Measurements from ENCODE around the gene ERLEC1. TPM values are rescaled to one million over a fixed set of nuclear protein-coding genes. Genes with fewer than 3 reads are reported as not detected.
A peak's percentile ranks its signal among the peaks of the same experiment; 100 is the strongest.

The ERLEC1 gene
- total RNA-seq, 1 donor from 2014 or later: 37.9 TPM

DNA sequence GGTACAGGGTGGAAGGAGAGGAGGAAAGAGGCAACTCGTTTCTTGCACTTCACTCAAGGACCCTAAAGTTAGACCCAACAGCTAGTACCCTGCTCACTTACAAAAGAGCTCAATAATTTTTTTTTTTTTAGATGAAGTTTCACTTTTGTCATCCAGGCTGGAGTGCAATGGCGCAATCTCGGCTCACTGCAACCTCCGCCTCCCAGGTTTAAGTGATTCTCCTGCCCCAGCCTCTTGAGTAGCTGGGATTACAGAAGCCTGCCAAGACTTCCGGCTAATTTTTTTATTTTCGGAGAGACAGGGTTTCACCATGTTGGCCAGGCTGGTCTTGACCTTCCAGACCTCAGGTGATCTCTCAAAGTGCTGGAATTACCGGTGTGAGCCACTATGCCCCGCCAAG lies 4.2 kb upstream of the ERLEC1 start:
- no peaks in the 10 kb centered on the region for H3K9me3 Mint-ChIP-seq (ENCODE audit: low read depth)
- no peak overlapping the region for H3K4me3 Mint-ChIP-seq (ENCODE audit: low read depth)

DNA sequence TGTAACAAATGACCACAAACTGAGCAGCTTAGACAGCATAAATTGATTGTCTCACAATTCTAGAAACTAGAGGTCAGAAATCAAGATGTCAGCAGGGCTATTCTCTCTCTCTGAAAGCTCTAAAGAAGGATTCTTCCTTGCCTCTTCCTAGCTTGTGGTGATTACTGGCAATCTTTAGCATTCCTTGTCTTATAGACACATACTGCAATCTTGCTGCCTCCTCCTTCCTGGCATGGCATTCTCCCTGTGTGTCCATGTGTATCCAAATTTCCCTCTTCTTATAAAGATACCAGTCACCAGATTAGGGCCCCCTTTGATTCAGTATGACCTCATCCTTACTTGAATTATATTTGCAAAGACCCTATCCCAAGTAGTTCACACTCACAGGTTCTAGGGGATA lies 2.4 kb upstream of the ERLEC1 start:
- TF ChIP-seq, protein P1, sequence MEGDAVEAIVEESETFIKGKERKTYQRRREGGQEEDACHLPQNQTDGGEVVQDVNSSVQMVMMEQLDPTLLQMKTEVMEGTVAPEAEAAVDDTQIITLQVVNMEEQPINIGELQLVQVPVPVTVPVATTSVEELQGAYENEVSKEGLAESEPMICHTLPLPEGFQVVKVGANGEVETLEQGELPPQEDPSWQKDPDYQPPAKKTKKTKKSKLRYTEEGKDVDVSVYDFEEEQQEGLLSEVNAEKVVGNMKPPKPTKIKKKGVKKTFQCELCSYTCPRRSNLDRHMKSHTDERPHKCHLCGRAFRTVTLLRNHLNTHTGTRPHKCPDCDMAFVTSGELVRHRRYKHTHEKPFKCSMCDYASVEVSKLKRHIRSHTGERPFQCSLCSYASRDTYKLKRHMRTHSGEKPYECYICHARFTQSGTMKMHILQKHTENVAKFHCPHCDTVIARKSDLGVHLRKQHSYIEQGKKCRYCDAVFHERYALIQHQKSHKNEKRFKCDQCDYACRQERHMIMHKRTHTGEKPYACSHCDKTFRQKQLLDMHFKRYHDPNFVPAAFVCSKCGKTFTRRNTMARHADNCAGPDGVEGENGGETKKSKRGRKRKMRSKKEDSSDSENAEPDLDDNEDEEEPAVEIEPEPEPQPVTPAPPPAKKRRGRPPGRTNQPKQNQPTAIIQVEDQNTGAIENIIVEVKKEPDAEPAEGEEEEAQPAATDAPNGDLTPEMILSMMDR (IDR thresholded peaks at IDR 0.05; ENCODE audit: unreplicated experiment): no peak
- Mint-ChIP-seq H3K4me3 (ENCODE audit: low read depth) (peak overlapping the region; percentile 91), H3K4me1 (ENCODE audit: low read depth) (peaks cover 25% of the 10 kb centered on the region), H3K9me3 (ENCODE audit: low read depth) (no peaks in the 10 kb centered on the region), H3K27ac (peak overlapping the region; percentile 99), H3K27me3 (no peaks in the 10 kb centered on the region), H3K36me3 (ENCODE audit: insufficient read depth) (peaks cover 3% of the 10 kb centered on the region)
- DNase-seq (ENCODE audit: low spot score, unreplicated experiment): no peak

More for the DNA sequence above, 4.2 kb upstream of the ERLEC1 start:
- Mint-ChIP-seq H3K36me3 (ENCODE audit: insufficient read depth) (peaks cover 9% of the 10 kb centered on the region), H3K4me1 (ENCODE audit: low read depth) (peaks cover 17% of the 10 kb centered on the region), H3K27me3 (no peaks in the 10 kb centered on the region), H3K27ac (no peak overlapping the region)
- TF ChIP-seq, protein P1 (IDR thresholded peaks at IDR 0.05; ENCODE audit: unreplicated experiment): no peak
- DNase-seq (ENCODE audit: low spot score, unreplicated experiment): no peak

DNA sequence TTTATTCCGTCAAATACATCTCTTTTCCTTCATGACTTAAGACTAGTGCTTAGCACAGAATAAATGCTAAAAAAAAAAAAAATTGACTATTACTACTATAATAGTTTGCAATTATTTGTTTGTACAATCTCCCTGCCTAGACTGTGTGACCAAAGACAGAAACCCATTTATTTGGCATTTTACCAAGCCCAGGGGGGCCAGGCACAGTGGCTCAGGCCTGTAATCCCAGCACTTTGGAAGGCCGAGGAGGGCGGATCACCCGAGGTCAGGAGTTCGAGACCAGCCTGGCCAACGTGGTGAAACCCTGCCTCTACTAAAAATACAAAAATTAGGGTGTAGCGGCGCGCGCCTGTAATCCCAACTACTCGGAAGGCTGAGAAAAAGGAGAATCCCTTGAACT lies 1.5 kb upstream of the ERLEC1 start:
- peak overlapping the region; percentile 99 for H3K27ac Mint-ChIP-seq
- H3K9me3 Mint-ChIP-seq (ENCODE audit: low read depth): no peaks in the 10 kb centered on the region
- peaks cover 25% of the 10 kb centered on the region for H3K4me1 Mint-ChIP-seq (ENCODE audit: low read depth)
- TF ChIP-seq, protein P1 (IDR thresholded peaks at IDR 0.05; ENCODE audit: unreplicated experiment): no peak
- no peak for DNase-seq (ENCODE audit: low spot score, unreplicated experiment)
- no peaks in the 10 kb centered on the region for H3K36me3 Mint-ChIP-seq (ENCODE audit: insufficient read depth)
- peak overlapping the region; percentile 91 for H3K4me3 Mint-ChIP-seq (ENCODE audit: low read depth)
- no peaks in the 10 kb centered on the region for H3K27me3 Mint-ChIP-seq

DNA sequence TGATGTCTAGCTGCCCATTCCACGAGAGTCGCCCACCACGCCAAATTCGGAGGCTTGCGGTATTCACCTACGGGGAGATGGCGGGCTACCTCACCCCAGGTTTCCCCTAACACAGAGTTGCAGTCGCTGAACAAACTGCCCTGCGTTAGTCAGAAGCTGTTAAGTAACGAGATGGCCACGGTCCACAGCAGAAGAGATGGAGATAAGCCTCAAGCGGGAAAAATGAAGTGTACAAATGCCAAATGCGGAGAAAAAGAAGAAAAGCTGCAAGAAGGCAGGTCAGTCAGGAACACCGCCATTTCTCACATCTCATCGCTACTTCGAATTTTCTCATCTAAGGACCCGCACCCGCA lies 516 bp upstream of the ERLEC1 start:
- DNase-seq (ENCODE audit: low spot score, unreplicated experiment): no peak

DNA sequence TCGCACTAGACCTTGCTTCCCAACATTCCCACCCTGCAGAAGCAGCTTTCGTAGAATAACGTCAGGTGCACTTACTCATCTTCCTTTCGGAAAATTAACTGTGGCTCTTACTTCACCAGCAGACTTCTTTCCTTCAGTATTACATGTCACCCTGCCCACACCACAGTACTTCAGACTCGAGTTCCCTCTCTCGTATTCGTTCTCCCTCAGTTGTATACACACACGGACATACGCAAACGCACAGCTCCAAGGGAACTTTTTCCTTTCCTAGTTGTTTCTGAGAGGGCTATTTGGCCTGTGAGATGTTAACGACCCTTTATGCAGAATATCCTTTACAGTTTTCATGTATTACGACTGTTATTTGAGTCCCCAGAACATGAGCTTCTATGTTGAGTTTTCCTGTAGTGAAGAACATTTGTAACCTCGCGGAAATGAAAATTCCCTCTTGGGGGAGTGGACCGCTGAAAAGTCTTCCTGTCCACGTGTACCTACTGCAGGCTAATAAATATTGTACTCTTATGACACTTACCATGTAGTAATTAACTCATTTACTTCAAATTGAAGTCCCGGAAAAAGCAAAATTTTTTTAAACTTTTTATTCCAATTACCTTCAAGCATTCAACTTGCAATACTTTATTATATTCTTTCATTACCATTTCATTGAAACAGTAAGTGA lies 908 bp downstream of the ERLEC1 start:
- Mint-ChIP-seq H3K27ac (peak overlapping the region; percentile 99), H3K36me3 (ENCODE audit: insufficient read depth) (peaks cover 1% of the 10 kb centered on the region), H3K4me1 (ENCODE audit: low read depth) (peaks cover 25% of the 10 kb centered on the region), H3K9me3 (ENCODE audit: low read depth) (no peaks in the 10 kb centered on the region), H3K4me3 (ENCODE audit: low read depth) (peak overlapping the region; percentile 91), H3K27me3 (no peaks in the 10 kb centered on the region)
- TF ChIP-seq, protein P1 (IDR thresholded peaks at IDR 0.05; ENCODE audit: unreplicated experiment): no peak
- DNase-seq (ENCODE audit: low spot score, unreplicated experiment): no peak

More for the DNA sequence above, 516 bp upstream of the ERLEC1 start:
- peaks cover 25% of the 10 kb centered on the region for H3K4me1 Mint-ChIP-seq (ENCODE audit: low read depth)
- TF ChIP-seq, protein P1 (IDR thresholded peaks at IDR 0.05; ENCODE audit: unreplicated experiment): no peak
- H3K27ac Mint-ChIP-seq: peak overlapping the region; percentile 99
- peak overlapping the region; percentile 91 for H3K4me3 Mint-ChIP-seq (ENCODE audit: low read depth)
- H3K36me3 Mint-ChIP-seq (ENCODE audit: insufficient read depth): peaks cover 1% of the 10 kb centered on the region
- H3K27me3 Mint-ChIP-seq: no peaks in the 10 kb centered on the region
- no peaks in the 10 kb centered on the region for H3K9me3 Mint-ChIP-seq (ENCODE audit: low read depth)

All from progenitor cell of endocrine pancreas (in vitro differentiated cells).